ENCODE results near the gene NDUFA13.

- TF ChIP-seq CTCF (IDR thresholded peaks at IDR 0.05) (no peak), POLR2A (IDR thresholded peaks at IDR 0.05) (no peak)
Observed at GRCh38 chr19:19491321-19492025, 24.6 kb upstream of the NDUFA13 start.

All from heart left ventricle (tissue), 13 donors.